Brain microvascular endothelial cell (primary cell): ENCODE measurements around the gene SHISA8.

Experiments used
- DNase-seq: peaks from one replicate; pipeline ENCODE4 v3.0.0-alpha.2; 2020
- H3K27ac ChIP-seq: fragments of 250-450 bp; sonication (Bioruptor Pico); 2 replicates; pipeline ENCODE4 v1.5.1; 2020; ENCODE audit warnings: mild to moderate bottlenecking, moderate library complexity
- H3K27me3 ChIP-seq: fragments of 250-450 bp; sonication (Bioruptor Pico); replicated peaks from 2 replicates; pipeline ENCODE4 v1.5.1; 2020; ENCODE audit warnings: mild to moderate bottlenecking
- H3K36me3 ChIP-seq: fragments of 250-450 bp; sonication (Bioruptor Pico); replicated peaks from 2 replicates; pipeline ENCODE4 v1.5.1; 2020; ENCODE audit warnings: mild to moderate bottlenecking
- H3K4me3 ChIP-seq: 2 replicates; pipeline ENCODE4 v1.5.1; 2011; ENCODE audit warnings: low read depth, mild to moderate bottlenecking, control low read depth, low read length, moderate library complexity
- CTCF ChIP-seq: IDR thresholded peaks from 2 replicates; pipeline ENCODE4 v1.5.1; 2011; ENCODE audit warnings: low read depth, mild to moderate bottlenecking, moderate library complexity, low read length, control low read depth, inconsistent platforms; ENCODE audit errors: missing control alignments
- in situ Hi-C: cut with HindIII; loops from 2 replicates; pipeline ENCODE4 v1.10.0; 2017; ENCODE audit warnings: low sequenced_read_pairs, low pct_ligation_motif_present

Gene SHISA8

GRCh38 chr22:41908411-41909309 is 6.2 kb downstream of the SHISA8 start:
- peaks cover 17% of the 10 kb centered on the region for H3K36me3 ChIP-seq
- H3K27me3 ChIP-seq, result peaks cover 41% of the 10 kb centered on the region
- no peak overlapping the region for H3K27ac ChIP-seq
- DNase-seq, result no peak
- no peak overlapping the region for H3K4me3 ChIP-seq
- in situ Hi-C loops, result no loop called here
- TF ChIP-seq CTCF, result no peak

GRCh38 chr22:41907436-41908401 is 7.2 kb downstream of the SHISA8 start:
- no peak for TF ChIP-seq CTCF
- peaks cover 24% of the 10 kb centered on the region for H3K36me3 ChIP-seq
- H3K27ac ChIP-seq, result no peak overlapping the region
- no peak for DNase-seq
- peaks cover 33% of the 10 kb centered on the region for H3K27me3 ChIP-seq
- no peak overlapping the region for H3K4me3 ChIP-seq
- in situ Hi-C loops, result no loop called here

GRCh38 chr22:41906822-41907221 is 8.1 kb downstream of the SHISA8 start:
- Histone ChIP-seq H3K27me3 (peaks cover 24% of the 10 kb centered on the region), H3K4me3 (no peak overlapping the region), H3K27ac (no peak overlapping the region), H3K36me3 (peaks cover 27% of the 10 kb centered on the region)
- TF ChIP-seq CTCF, result no peak
- no peak for DNase-seq
- in situ Hi-C loops, result no loop called here

- in situ Hi-C loops, result no loop called here
- TF ChIP-seq CTCF, result no peak
- no peak for DNase-seq
- H3K27me3 ChIP-seq, result peaks cover 12% of the 10 kb centered on the region
- peaks cover 28% of the 10 kb centered on the region for H3K36me3 ChIP-seq
- H3K27ac ChIP-seq, result no peak overlapping the region
- no peak overlapping the region for H3K4me3 ChIP-seq
Measured at GRCh38 chr22:41905411-41906202, 9.3 kb downstream of the SHISA8 start.
